ENCODE measurements around the gene ADAMTS6.

ADAMTS6 gene

DNA sequence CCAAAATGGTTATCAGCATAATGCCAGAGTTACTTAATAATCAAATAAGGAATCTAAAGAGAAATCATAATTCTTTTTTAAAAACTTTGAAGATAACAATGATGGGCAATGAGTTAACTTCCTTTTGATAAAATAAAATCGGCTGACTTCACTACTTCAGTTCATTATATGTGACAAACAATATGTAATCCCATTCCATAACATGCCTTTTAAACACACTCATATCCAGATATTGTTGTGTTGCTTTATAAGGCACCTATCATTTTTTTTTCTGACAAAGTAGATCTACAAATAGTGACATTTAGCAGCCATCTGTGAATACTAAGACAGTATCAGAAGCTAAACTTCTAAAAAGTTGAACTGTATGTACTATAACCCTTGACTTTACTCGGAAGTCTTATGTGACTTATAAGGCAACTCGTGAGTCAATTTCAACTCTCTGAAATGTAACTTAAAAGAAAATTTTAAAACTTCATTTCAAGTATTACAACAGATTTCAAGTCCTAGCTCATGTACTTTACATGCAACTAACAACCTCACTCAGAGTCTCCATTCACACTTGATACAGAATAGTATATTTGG, 7.5 kb downstream of the ADAMTS6 start:
- no peak overlapping the region for H3K4me3 ChIP-seq (ENCODE audit: low read depth, low read length)
- DNase-seq (ENCODE audit: low read depth) = peak; percentile 14
- TF ChIP-seq, protein P1, sequence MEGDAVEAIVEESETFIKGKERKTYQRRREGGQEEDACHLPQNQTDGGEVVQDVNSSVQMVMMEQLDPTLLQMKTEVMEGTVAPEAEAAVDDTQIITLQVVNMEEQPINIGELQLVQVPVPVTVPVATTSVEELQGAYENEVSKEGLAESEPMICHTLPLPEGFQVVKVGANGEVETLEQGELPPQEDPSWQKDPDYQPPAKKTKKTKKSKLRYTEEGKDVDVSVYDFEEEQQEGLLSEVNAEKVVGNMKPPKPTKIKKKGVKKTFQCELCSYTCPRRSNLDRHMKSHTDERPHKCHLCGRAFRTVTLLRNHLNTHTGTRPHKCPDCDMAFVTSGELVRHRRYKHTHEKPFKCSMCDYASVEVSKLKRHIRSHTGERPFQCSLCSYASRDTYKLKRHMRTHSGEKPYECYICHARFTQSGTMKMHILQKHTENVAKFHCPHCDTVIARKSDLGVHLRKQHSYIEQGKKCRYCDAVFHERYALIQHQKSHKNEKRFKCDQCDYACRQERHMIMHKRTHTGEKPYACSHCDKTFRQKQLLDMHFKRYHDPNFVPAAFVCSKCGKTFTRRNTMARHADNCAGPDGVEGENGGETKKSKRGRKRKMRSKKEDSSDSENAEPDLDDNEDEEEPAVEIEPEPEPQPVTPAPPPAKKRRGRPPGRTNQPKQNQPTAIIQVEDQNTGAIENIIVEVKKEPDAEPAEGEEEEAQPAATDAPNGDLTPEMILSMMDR (conservative IDR thresholded peaks at IDR 0.05; ENCODE audit: low read depth, low read length) = no peak

DNA sequence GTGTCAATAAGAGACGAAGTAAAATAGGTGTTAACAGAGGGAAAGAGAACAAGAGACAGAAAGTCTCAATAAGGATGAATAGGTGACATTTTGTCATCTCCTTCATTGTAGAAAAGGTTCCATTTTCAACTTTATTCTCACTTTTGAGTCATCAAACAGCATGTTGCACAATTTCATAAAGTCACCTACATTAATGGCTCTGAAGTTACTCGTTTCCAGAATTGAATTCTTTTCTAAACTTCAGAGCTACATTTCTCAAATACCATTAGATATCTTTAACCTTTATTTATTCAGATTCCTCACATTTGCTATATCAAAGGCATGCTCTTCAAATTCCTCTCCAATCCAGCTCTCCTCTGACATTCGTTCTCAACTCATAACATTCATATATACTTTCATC, 13.1 kb downstream of the ADAMTS6 start:
- H3K4me3 ChIP-seq (ENCODE audit: low read depth, low read length) = no peak overlapping the region
- DNase-seq (ENCODE audit: low read depth) = peak; percentile 33
- TF ChIP-seq, protein P1 (conservative IDR thresholded peaks at IDR 0.05; ENCODE audit: low read depth, low read length) = no peak

DNA sequence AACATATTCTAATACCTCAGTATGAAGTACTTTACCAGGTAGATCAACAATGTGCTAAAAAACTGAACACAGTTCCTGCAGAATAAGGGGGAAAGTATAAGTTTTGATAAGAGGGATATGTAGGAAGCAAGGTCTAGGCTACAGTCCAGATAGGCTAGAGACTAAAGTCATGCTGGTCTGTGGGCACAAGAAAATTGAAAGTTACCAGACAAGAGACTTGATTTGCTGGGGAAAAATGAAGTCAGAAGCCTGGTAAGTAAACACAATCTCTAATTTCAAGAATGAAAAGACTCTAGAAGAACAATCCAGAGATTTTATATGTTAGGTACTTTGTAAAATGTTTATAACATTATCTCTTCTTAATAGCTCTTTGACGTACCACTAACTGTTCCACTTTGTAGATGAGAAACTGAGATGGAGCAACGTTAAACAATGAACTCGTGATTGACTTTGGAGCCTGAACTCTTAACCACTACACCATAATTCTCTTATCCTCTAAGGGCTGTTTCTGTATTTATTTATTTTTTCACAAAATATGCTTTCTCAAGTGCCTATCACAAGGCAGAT, 19.5 kb downstream of the ADAMTS6 start:
- H3K4me3 ChIP-seq (ENCODE audit: low read depth, low read length) = no peak overlapping the region
- DNase-seq (ENCODE audit: low read depth) = peak; percentile 27
- TF ChIP-seq, protein P1 (conservative IDR thresholded peaks at IDR 0.05; ENCODE audit: low read depth, low read length) = no peak

DNA sequence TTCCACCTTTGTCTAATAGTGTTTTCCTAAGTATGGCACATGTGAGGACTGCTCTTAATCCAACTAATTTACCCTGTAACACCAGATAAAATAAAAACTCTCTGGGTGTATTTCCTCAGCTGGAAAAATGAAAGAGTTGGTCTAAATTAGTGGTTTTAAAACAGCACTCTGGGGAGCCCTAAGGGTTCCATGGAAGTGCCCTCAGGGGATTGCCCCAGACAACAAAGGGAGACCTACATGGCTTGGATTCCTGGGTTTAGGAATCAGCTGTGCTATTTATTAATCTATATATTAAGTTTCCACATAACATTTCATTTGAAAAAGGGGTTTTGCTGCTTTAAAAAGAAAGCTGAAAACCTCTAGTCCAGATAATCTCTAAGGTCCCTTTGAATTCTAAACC, 20.2 kb downstream of the ADAMTS6 start:
- no peak for DNase-seq (ENCODE audit: low read depth)
- TF ChIP-seq, protein P1 (conservative IDR thresholded peaks at IDR 0.05; ENCODE audit: low read depth, low read length) = no peak
- H3K4me3 ChIP-seq (ENCODE audit: low read depth, low read length) = no peak overlapping the region

DNA sequence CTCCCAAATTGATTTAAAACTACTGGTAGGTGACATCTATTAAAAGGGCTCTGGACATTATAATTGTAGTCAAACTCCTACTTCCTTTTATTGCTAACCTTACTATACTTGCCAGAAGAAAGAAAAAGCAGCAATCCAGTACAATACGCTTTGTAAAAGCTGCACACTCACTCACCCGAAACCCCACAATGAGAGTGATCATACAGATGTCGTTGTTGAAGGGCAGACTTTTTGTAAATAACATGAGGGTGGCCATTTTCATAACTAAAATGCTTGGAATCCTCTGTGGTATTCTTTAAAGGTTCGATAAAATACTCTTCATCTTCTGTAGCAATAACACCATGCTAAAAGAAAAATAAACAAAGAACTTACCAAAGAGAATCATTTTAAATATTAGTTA, 21.7 kb downstream of the ADAMTS6 start:
- H3K4me3 ChIP-seq (ENCODE audit: low read depth, low read length) = no peak overlapping the region
- TF ChIP-seq, protein P1 (conservative IDR thresholded peaks at IDR 0.05; ENCODE audit: low read depth, low read length) = no peak
- DNase-seq (ENCODE audit: low read depth) = peak; percentile 13

DNA sequence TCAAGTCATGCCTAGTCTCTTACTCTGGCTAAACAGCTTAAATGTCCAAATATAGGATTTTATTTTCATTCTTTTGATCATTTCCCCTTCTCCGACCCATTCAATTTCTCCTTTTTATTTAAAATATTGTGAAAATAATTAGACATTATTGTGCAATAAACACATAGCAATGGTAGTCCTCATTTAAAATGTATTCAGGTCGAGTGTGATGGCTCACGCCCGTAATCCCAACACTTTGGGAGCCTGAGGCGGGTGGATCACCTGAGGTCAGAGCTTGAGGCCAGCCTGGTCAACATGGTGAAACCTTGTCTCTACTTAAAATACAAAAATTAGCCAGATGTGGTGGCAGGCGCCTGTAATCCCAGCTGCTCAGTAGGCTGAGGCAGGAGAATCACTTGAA, 26.7 kb downstream of the ADAMTS6 start:
- DNase-seq (ENCODE audit: low read depth) = no peak
- H3K4me3 ChIP-seq (ENCODE audit: low read depth, low read length) = no peak overlapping the region
- TF ChIP-seq, protein P1 (conservative IDR thresholded peaks at IDR 0.05; ENCODE audit: low read depth, low read length) = no peak

DNA sequence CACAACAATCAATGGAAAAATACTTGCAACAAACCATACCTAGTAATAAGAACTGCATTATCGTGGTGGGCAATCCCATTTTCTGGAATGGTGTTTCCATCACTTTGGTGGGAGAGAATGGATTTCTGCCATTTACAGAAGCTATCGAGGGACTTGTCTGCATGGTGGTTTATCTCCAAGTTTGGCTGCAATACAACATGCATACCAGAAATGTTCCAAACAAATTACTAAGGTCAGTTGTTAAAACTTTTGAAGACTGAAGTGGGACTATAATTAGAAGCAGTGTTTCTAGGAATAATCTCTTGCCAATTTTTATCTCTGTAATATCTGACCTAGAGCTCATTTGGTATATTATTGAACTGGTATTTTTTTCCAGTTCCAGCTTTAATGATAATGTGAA, 30.3 kb downstream of the ADAMTS6 start:
- TF ChIP-seq, protein P1 (conservative IDR thresholded peaks at IDR 0.05; ENCODE audit: low read depth, low read length) = no peak
- DNase-seq (ENCODE audit: low read depth) = peak; percentile 58
- no peak overlapping the region for H3K4me3 ChIP-seq (ENCODE audit: low read depth, low read length)

Measured in choroid plexus epithelial cell (primary cell).